SH-SY5Y (cell line): ENCODE data around the gene ARHGAP45.

ENCODE experiments used
- GATA2 ChIP-seq: IDR thresholded peaks from 2 replicates; pipeline ENCODE4 v1.6.1; 2011; ENCODE audit warnings: mild to moderate bottlenecking, low read depth, low read length
- GATA3 ChIP-seq: IDR thresholded peaks from 2 replicates; pipeline ENCODE4 v1.6.1; 2011; ENCODE audit warnings: low read depth, mild to moderate bottlenecking, low read length, moderate library complexity

GRCh38 chr19:1123885-1124677 lies 57.1 kb downstream of the ARHGAP45 start:
- TF ChIP-seq GATA2 (no peak), GATA3 (no peak)
